Type B pancreatic cell (in vitro differentiated cells): Measurements from ENCODE around the gene NID2. TPM values are rescaled to one million over a fixed set of nuclear protein-coding genes. Genes with fewer than 3 reads are reported as not detected.

Experiments
- DNase-seq: peaks from one replicate; pipeline ENCODE4 v3.0.0; 2021; ENCODE audit warnings: mixed read lengths; ENCODE audit not compliant: unreplicated experiment; ENCODE audit errors: extremely low spot score
- H3K27ac Mint-ChIP-seq: 2 replicates; pipeline ENCODE4 v1.8.0; 2021; ENCODE audit warnings: mild to moderate bottlenecking, mixed read lengths
- H3K27me3 Mint-ChIP-seq: 2 replicates; pipeline ENCODE4 v1.8.0; 2021; ENCODE audit warnings: mixed read lengths
- H3K36me3 Mint-ChIP-seq: 2 replicates; pipeline ENCODE4 v1.8.0; 2021; ENCODE audit warnings: mixed read lengths
- H3K4me1 Mint-ChIP-seq: one replicate; pipeline ENCODE4 v1.8.0; 2021; ENCODE audit warnings: mixed read lengths; ENCODE audit not compliant: unreplicated experiment
- H3K4me3 Mint-ChIP-seq: 2 replicates; pipeline ENCODE4 v1.8.0; 2021; ENCODE audit warnings: mild to moderate bottlenecking, mixed read lengths
- H3K9me3 Mint-ChIP-seq: 2 replicates; pipeline ENCODE4 v1.8.0; 2021; ENCODE audit warnings: mixed read lengths
- total RNA-seq: library from RNA; stranded (reverse); gene quantifications from 2 replicates; pipeline ENCODE4 v1.2.1, GENCODE V29; 2021; ENCODE audit warnings: low replicate concordance
- TF ChIP-seq, protein P1 (sequence below): fragments of 200-600 bp; sonication (generic); conservative IDR thresholded peaks from 2 replicates; pipeline ENCODE4 v1.5.0; 2021; ENCODE audit warnings: antibody characterized with exemption, mild to moderate bottlenecking

NID2 gene
- total RNA-seq, 1 donor from 2014 or later: 65.7 TPM

DNA sequence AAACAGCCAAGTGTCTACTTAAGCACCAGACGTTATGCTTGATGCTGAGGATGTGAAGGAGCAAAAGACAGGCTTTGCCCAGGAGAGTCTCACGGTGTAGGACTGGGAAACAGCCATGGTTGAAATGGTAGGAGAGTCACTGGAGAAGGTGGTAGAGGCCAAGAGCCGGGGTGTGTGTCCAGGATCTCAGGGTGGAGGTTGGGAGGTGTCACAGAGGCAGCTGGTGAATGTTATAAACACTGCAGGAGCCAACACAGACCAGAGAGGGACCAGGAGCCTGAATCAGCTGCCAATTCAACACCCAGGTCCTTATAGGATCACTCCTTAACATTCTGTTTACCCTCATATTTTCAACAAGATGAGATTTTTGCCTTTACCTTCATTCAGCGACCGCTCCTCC lies 7.5 kb downstream of the NID2 start:
- Mint-ChIP-seq H3K9me3 (no peaks in the 10 kb centered on the region), H3K36me3 (peaks cover 3% of the 10 kb centered on the region), H3K4me1 (peaks cover 5% of the 10 kb centered on the region), H3K4me3 (no peak overlapping the region), H3K27ac (no peak overlapping the region), H3K27me3 (peaks cover 22% of the 10 kb centered on the region)
- DNase-seq: no peak
- TF ChIP-seq, protein P1, sequence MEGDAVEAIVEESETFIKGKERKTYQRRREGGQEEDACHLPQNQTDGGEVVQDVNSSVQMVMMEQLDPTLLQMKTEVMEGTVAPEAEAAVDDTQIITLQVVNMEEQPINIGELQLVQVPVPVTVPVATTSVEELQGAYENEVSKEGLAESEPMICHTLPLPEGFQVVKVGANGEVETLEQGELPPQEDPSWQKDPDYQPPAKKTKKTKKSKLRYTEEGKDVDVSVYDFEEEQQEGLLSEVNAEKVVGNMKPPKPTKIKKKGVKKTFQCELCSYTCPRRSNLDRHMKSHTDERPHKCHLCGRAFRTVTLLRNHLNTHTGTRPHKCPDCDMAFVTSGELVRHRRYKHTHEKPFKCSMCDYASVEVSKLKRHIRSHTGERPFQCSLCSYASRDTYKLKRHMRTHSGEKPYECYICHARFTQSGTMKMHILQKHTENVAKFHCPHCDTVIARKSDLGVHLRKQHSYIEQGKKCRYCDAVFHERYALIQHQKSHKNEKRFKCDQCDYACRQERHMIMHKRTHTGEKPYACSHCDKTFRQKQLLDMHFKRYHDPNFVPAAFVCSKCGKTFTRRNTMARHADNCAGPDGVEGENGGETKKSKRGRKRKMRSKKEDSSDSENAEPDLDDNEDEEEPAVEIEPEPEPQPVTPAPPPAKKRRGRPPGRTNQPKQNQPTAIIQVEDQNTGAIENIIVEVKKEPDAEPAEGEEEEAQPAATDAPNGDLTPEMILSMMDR: no peak

- TF ChIP-seq, protein P1: no peak
Observed at GRCh38 chr14:52060080-52060479, 8.8 kb downstream of the NID2 start.

DNA sequence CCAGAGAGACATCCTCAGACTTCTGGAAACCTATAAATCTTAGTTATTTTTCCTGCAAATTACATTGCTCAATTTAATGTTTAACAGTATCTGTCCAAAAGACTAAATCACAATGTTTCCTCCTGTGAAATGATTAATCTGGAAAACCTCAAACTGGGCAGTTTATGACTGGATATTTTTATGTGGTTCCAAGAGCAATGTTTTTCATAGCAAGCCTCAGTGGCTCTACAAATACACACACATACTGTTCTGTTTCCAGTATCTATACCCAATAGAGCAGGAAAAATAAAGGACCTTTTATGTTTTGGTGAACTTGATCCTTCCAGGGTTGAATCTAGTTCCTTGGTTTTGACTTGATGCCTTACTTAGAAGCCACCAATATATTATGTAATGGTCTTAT lies 9.2 kb downstream of the NID2 start:
- H3K36me3 Mint-ChIP-seq: no peaks in the 10 kb centered on the region
- TF ChIP-seq, protein P1: no peak
- H3K27ac Mint-ChIP-seq: no peak overlapping the region
- H3K27me3 Mint-ChIP-seq: peaks cover 21% of the 10 kb centered on the region
- H3K4me1 Mint-ChIP-seq: peaks cover 5% of the 10 kb centered on the region
- H3K9me3 Mint-ChIP-seq: no peaks in the 10 kb centered on the region
- no peak for DNase-seq
- no peak overlapping the region for H3K4me3 Mint-ChIP-seq

More at GRCh38 chr14:52060080-52060479, 8.8 kb downstream of the NID2 start:
- no peak overlapping the region for H3K4me3 Mint-ChIP-seq
- H3K4me1 Mint-ChIP-seq: peaks cover 5% of the 10 kb centered on the region
- DNase-seq: no peak
- H3K9me3 Mint-ChIP-seq: no peaks in the 10 kb centered on the region
- H3K36me3 Mint-ChIP-seq: peaks cover 3% of the 10 kb centered on the region
- peaks cover 24% of the 10 kb centered on the region for H3K27me3 Mint-ChIP-seq
- no peak overlapping the region for H3K27ac Mint-ChIP-seq

DNA sequence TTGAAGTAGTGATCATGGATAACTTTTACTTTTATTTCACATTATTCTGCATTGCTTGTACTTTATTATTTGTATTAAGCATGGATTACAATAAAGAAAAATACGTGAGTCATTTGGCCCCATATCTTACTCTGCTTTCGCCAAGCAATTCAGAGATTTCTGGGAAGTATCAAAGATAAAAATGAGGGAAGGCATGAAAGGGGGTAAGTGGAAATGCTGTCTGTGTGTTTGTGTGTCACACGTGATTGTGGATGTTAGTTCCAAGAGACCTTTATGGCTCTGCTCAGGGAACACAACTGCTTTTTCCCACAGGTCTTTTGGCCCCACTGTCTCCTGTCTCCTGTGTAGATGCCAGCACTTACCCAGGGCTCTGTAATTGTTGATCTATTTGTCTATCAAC lies 10.5 kb downstream of the NID2 start:
- H3K27me3 Mint-ChIP-seq: peaks cover 19% of the 10 kb centered on the region
- H3K36me3 Mint-ChIP-seq: no peaks in the 10 kb centered on the region
- DNase-seq: no peak
- peaks cover 5% of the 10 kb centered on the region for H3K4me1 Mint-ChIP-seq
- H3K9me3 Mint-ChIP-seq: no peaks in the 10 kb centered on the region
- no peak overlapping the region for H3K4me3 Mint-ChIP-seq
- H3K27ac Mint-ChIP-seq: no peak overlapping the region
- TF ChIP-seq, protein P1: no peak

GRCh38 chr14:52055167-52055566 lies 13.7 kb downstream of the NID2 start:
- Mint-ChIP-seq H3K4me1 (peaks cover 18% of the 10 kb centered on the region), H3K27ac (no peak overlapping the region), H3K4me3 (no peak overlapping the region), H3K36me3 (peaks cover 4% of the 10 kb centered on the region), H3K9me3 (no peaks in the 10 kb centered on the region), H3K27me3 (peaks cover 8% of the 10 kb centered on the region)
- no peak for DNase-seq
- TF ChIP-seq, protein P1: no peak

GRCh38 chr14:52054678-52055077 lies 14.2 kb downstream of the NID2 start:
- no peak for DNase-seq
- TF ChIP-seq, protein P1: no peak
- H3K36me3 Mint-ChIP-seq: peaks cover 4% of the 10 kb centered on the region
- no peak overlapping the region for H3K4me3 Mint-ChIP-seq
- peaks cover 8% of the 10 kb centered on the region for H3K27me3 Mint-ChIP-seq
- peaks cover 21% of the 10 kb centered on the region for H3K4me1 Mint-ChIP-seq
- H3K9me3 Mint-ChIP-seq: no peaks in the 10 kb centered on the region
- H3K27ac Mint-ChIP-seq: no peak overlapping the region
